Thoracic aorta (tissue), 2 donors: ENCODE data around the gene CSHL1. TPM values are rescaled to one million over a fixed set of nuclear protein-coding genes. Genes with fewer than 3 reads are reported as not detected.

Source experiments
- ATAC-seq: fragments of 150-250 bp; one replicate; pipeline ENCODE4 v1.8.0; 2017; ENCODE audit warnings: low read depth; ENCODE audit not compliant: insufficient number of reproducible peaks, low FRiP score
- DNase-seq: peaks from one replicate; pipeline ENCODE4 v3.0.0-alpha.2; 2020; ENCODE audit warnings: low spot score
- H3K27ac ChIP-seq, 2 donors: fragments of 200-600 bp; sonication (generic); 1 replicate in 1 of 2; 2 replicates in 1 of 2; pipeline ENCODE4 v1.5.1; 2016; ENCODE audit warnings: mild to moderate bottlenecking in 2 of 2, moderate library complexity in 2 of 2
- H3K27me3 ChIP-seq: fragments of 200-600 bp; sonication (generic); replicated peaks from 2 replicates; pipeline ENCODE4 v1.6.0; 2016; ENCODE audit warnings: mild to moderate bottlenecking; ENCODE audit not compliant: insufficient read depth
- H3K36me3 ChIP-seq: fragments of 200-600 bp; sonication (generic); one replicate; pipeline ENCODE4 v1.5.1; 2016
- H3K4me1 ChIP-seq, 2 donors: fragments of 200-600 bp; sonication (generic); 1 replicate in 1 of 2; 2 replicates in 1 of 2; pipeline versions ENCODE4 v1.5.1 to v1.6.0; 2016; ENCODE audit warnings: low read depth in 2 of 2, mild to moderate bottlenecking in 1 of 2; ENCODE audit not compliant: control insufficient read depth in 1 of 2
- H3K4me3 ChIP-seq: fragments of 200-600 bp; sonication (generic); 2 replicates; pipeline ENCODE4 v1.5.1; 2016; ENCODE audit warnings: mild to moderate bottlenecking
- H3K9me3 ChIP-seq: fragments of 200-600 bp; sonication (generic); 2 replicates; pipeline ENCODE4 v1.5.1; 2016
- CTCF ChIP-seq: fragments of 200-600 bp; sonication (generic); IDR thresholded peaks from one replicate; pipeline ENCODE4 v1.5.1; 2019; ENCODE audit warnings: antibody characterized with exemption
- total RNA-seq, 2 donors: library from RNA; depleted of rRNA; stranded (reverse); fragments of >200 nt; gene quantifications; one replicate each; pipeline versions ENCODE4 v1.1.0 to v1.2.3, GENCODE V29; 2016

The CSHL1 gene
- total RNA-seq = not detected

- Histone ChIP-seq H3K36me3 (no peaks in the 10 kb centered on the region), H3K4me1 (no peaks in the 10 kb centered on the region), H3K4me3 (no peak within 1 kb of the TSS), H3K27ac (no peak within 1 kb of the TSS), H3K9me3 (no peaks in the 10 kb centered on the region), H3K27me3 (no peaks in the 10 kb centered on the region)
- ATAC-seq = no peak
- no peak for DNase-seq
- TF ChIP-seq CTCF = no peak
Observed at GRCh38 chr17:63911041-63911635, at the start of gene CSHL1. TSS of gene CSHL1 (minus strand) at chr17:63911258. CDS start at chr17:63911196, 62 bp downstream.

- Histone ChIP-seq H3K4me1 (peaks cover 0 to 4% of the 10 kb centered on the region in 2 donors), H3K27ac (no peak overlapping the region), H3K36me3 (no peaks in the 10 kb centered on the region), H3K9me3 (no peaks in the 10 kb centered on the region), H3K4me3 (no peak overlapping the region), H3K27me3 (no peaks in the 10 kb centered on the region)
- no peak for TF ChIP-seq CTCF
- no peak for DNase-seq
- ATAC-seq = no peak
Observed at GRCh38 chr17:63960430-63960829, 49.4 kb upstream of the CSHL1 start.

- peaks cover 0 to 4% of the 10 kb centered on the region in 2 donors for H3K4me1 ChIP-seq
- no peak for DNase-seq
- H3K27ac ChIP-seq = no peak overlapping the region
- no peak for TF ChIP-seq CTCF
- no peak overlapping the region for H3K4me3 ChIP-seq
- no peaks in the 10 kb centered on the region for H3K27me3 ChIP-seq
- H3K36me3 ChIP-seq = no peaks in the 10 kb centered on the region
- ATAC-seq = no peak
- no peaks in the 10 kb centered on the region for H3K9me3 ChIP-seq
Observed at GRCh38 chr17:63960006-63960405, 48.9 kb upstream of the CSHL1 start.

GRCh38 chr17:63956296-63956920 lies 45.4 kb upstream of the CSHL1 start:
- no peak for ATAC-seq
- no peaks in the 10 kb centered on the region for H3K36me3 ChIP-seq
- H3K4me1 ChIP-seq = peaks cover 0 to 3% of the 10 kb centered on the region in 2 donors

GRCh38 chr17:63955791-63956190 lies 44.7 kb upstream of the CSHL1 start:
- H3K27ac ChIP-seq = no peak overlapping the region
- H3K27me3 ChIP-seq = no peaks in the 10 kb centered on the region
- DNase-seq (no peak), ATAC-seq (no peak)
- TF ChIP-seq CTCF = no peak
- no peaks in the 10 kb centered on the region for H3K4me1 ChIP-seq
- no peaks in the 10 kb centered on the region for H3K36me3 ChIP-seq
- no peak overlapping the region for H3K4me3 ChIP-seq
- H3K9me3 ChIP-seq = no peaks in the 10 kb centered on the region

More at GRCh38 chr17:63956296-63956920, 45.4 kb upstream of the CSHL1 start:
- Histone ChIP-seq H3K27me3 (no peaks in the 10 kb centered on the region), H3K4me3 (no peak overlapping the region), H3K27ac (no peak overlapping the region), H3K9me3 (no peaks in the 10 kb centered on the region)
- TF ChIP-seq CTCF = no peak
- DNase-seq = no peak
